IMR-90 (cell line): ENCODE results near the gene MSI2. TPM values are rescaled to one million over a fixed set of nuclear protein-coding genes. Genes with fewer than 3 reads are reported as not detected.

Experiments
- ATAC-seq: fragments of 200-7000 bp; cut with Tn5 transposase; 2 replicates; pipeline ENCODE4 v1.9.1; 2020; ENCODE audit warnings: low read depth, mild to moderate bottlenecking, moderate library complexity
- BruUV-seq: library from RNA; stranded (reverse); fragments of 400-500 nt; replicated peaks from 2 replicates; lab custom pipeline; 2021; lab: Mats Ljungman, UMichigan
- CTCF ChIA-PET: fragments of 300-600 bp; formaldehyde crosslinking; extraction: SDS; loops from one replicate; lab custom pipeline; 2021; ENCODE audit warnings: antibody characterized with exemption; lab: Yijun Ruan, JAX
- POLR2A ChIA-PET: fragments of 300-600 bp; sonication (Branson Sonifier 250); formaldehyde crosslinking; loops from one replicate; lab custom pipeline; 2022; ENCODE audit warnings: antibody characterized with exemption; ENCODE audit not compliant: unreplicated experiment; lab: Charles Lee
- DNase-seq: peaks from one replicate; pipeline ENCODE4 v3.0.0; 2013
- H2AFZ ChIP-seq: replicated peaks from 2 replicates; pipeline ENCODE3; 2013; ENCODE audit warnings: low read length, mild to moderate bottlenecking; ENCODE audit not compliant: poor library complexity
- H2AK5ac ChIP-seq: 2 replicates; pipeline ENCODE4 v1.6.1; 2013; ENCODE audit warnings: low read depth, low read length, inconsistent platforms
- H2AK9ac ChIP-seq: replicated peaks from 2 replicates; pipeline ENCODE3; 2013; ENCODE audit warnings: mild to moderate bottlenecking, low read depth, low read length, moderate library complexity; ENCODE audit not compliant: poor library complexity
- H2BK120ac ChIP-seq: 2 replicates; pipeline ENCODE4 v1.6.1; 2013; ENCODE audit warnings: low read depth, low read length, inconsistent platforms
- H2BK15ac ChIP-seq: 3 replicates; pipeline ENCODE4 v1.6.1; 2013; ENCODE audit warnings: low read depth, low read length, inconsistent platforms
- H2BK20ac ChIP-seq: 2 replicates; pipeline ENCODE4 v1.6.1; 2013; ENCODE audit warnings: low read depth, mild to moderate bottlenecking, inconsistent platforms, low read length, moderate library complexity
- H2BK5ac ChIP-seq: 2 replicates; pipeline ENCODE4 v1.6.1; 2013; ENCODE audit warnings: mild to moderate bottlenecking, low read depth, low read length, inconsistent platforms; ENCODE audit not compliant: poor library complexity, severe bottlenecking
- H3K14ac ChIP-seq: replicated peaks from 2 replicates; pipeline ENCODE4 v1.6.1; 2013; ENCODE audit warnings: low read depth, low read length, inconsistent platforms
- H3K18ac ChIP-seq: 2 replicates; pipeline ENCODE4 v1.6.1; 2013; ENCODE audit warnings: low read depth, low read length, control low read depth
- H3K23ac ChIP-seq: 2 replicates; pipeline ENCODE4 v1.6.1; 2013; ENCODE audit warnings: low read depth, low read length, inconsistent platforms
- H3K27ac ChIP-seq: 2 replicates; pipeline ENCODE4 v1.5.1; 2013; ENCODE audit warnings: mild to moderate bottlenecking, control low read depth, low read length; ENCODE audit not compliant: insufficient read depth
- H3K27me3 ChIP-seq: 2 replicates; pipeline ENCODE4 v1.6.1; 2013; ENCODE audit warnings: low read length; ENCODE audit not compliant: control insufficient read depth, insufficient read depth
- H3K36me3 ChIP-seq: 2 replicates; pipeline ENCODE4 v1.6.1; 2013; ENCODE audit warnings: low read length, mixed read lengths; ENCODE audit not compliant: control insufficient read depth, insufficient read depth
- H3K4ac ChIP-seq: 2 replicates; pipeline ENCODE4 v1.6.1; 2013; ENCODE audit warnings: low read depth, low read length, inconsistent platforms
- H3K4me1 ChIP-seq: 2 replicates; pipeline ENCODE4 v1.6.1; 2013; ENCODE audit warnings: low read length, mixed read lengths; ENCODE audit not compliant: control insufficient read depth, insufficient read depth
- H3K4me2 ChIP-seq: 2 replicates; pipeline ENCODE4 v1.6.1; 2013; ENCODE audit warnings: low read depth, mild to moderate bottlenecking, control low read depth, low read length, moderate library complexity
- H3K4me3 ChIP-seq: 2 replicates; pipeline ENCODE4 v1.5.1; 2013; ENCODE audit warnings: low read depth, mild to moderate bottlenecking, control low read depth, low read length, moderate library complexity; ENCODE audit not compliant: insufficient read depth
- H3K56ac ChIP-seq: 2 replicates; pipeline ENCODE4 v1.6.1; 2013; ENCODE audit warnings: low read length, inconsistent platforms; ENCODE audit not compliant: insufficient read depth; ENCODE audit errors: extremely low read depth
- H3K79me1 ChIP-seq, 2 experiments: 2 replicates each; pipeline ENCODE4 v1.6.1; 2013; ENCODE audit warnings: low read length in 2 of 2, inconsistent platforms in 1 of 2, low read depth in 1 of 2
- H3K9ac ChIP-seq: 2 replicates; pipeline ENCODE4 v1.6.1; 2013; ENCODE audit warnings: low read depth, low read length, control low read depth
- H3K9me1 ChIP-seq: 2 replicates; pipeline ENCODE4 v1.6.1; 2013; ENCODE audit warnings: low read length, inconsistent platforms; ENCODE audit not compliant: insufficient read depth
- H3K9me3 ChIP-seq: 2 replicates; pipeline ENCODE4 v1.6.1; 2013; ENCODE audit warnings: low read length; ENCODE audit not compliant: control insufficient read depth, insufficient read depth
- H4K20me1 ChIP-seq: 2 replicates; pipeline ENCODE4 v1.6.1; 2013; ENCODE audit warnings: low read length, inconsistent platforms; ENCODE audit not compliant: insufficient read depth
- H4K5ac ChIP-seq: 2 replicates; pipeline ENCODE4 v1.6.1; 2013; ENCODE audit warnings: mild to moderate bottlenecking, low read depth, low read length, control low read depth
- H4K8ac ChIP-seq, 2 experiments: 2 replicates each; pipeline ENCODE4 v1.6.1; 2013; ENCODE audit warnings: low read depth in 2 of 2, low read length in 2 of 2, control low read depth in 1 of 2, inconsistent platforms in 1 of 2
- H4K91ac ChIP-seq: 2 replicates; pipeline ENCODE4 v1.6.1; 2013; ENCODE audit warnings: low read depth, low read length, inconsistent platforms; ENCODE audit not compliant: insufficient read depth
- BHLHE40 ChIP-seq: fragments of 150-350 bp; IDR thresholded peaks from 2 replicates; pipeline ENCODE4 v1.6.1; 2016; ENCODE audit warnings: mild to moderate bottlenecking, low read depth, low read length
- CEBPB ChIP-seq: IDR thresholded peaks from 2 replicates; pipeline ENCODE4 v1.6.1; 2012; ENCODE audit warnings: low read depth, low read length, improper control_type of control experiment
- FOS ChIP-seq: fragments of 150-350 bp; IDR thresholded peaks from 2 replicates; pipeline ENCODE4 v1.6.1; 2016; ENCODE audit warnings: low read depth, low read length
- MAFK ChIP-seq: IDR thresholded peaks from 2 replicates; pipeline ENCODE4 v1.6.1; 2012; ENCODE audit warnings: low read depth, low read length, improper control_type of control experiment
- NFE2L2 ChIP-seq: fragments of 150-350 bp; IDR thresholded peaks from 2 replicates; pipeline ENCODE4 v1.6.1; 2016; ENCODE audit warnings: low read depth, mild to moderate bottlenecking, low read length
- RAD21 ChIP-seq: IDR thresholded peaks from 2 replicates; pipeline ENCODE4 v1.6.1; 2012; ENCODE audit warnings: low read length, improper control_type of control experiment
- RCOR1 ChIP-seq: IDR thresholded peaks from 2 replicates; pipeline ENCODE4 v1.6.1; 2012; ENCODE audit warnings: mild to moderate bottlenecking, low read length, improper control_type of control experiment; ENCODE audit not compliant: insufficient replicate concordance
- RFX5 ChIP-seq: IDR thresholded peaks from 2 replicates; pipeline ENCODE4 v1.8.0; 2012; ENCODE audit warnings: low read depth, mild to moderate bottlenecking, low read length, moderate library complexity
- SMC3 ChIP-seq: fragments of 150-350 bp; IDR thresholded peaks from 2 replicates; pipeline ENCODE4 v1.6.1; 2016; ENCODE audit warnings: low read depth, mild to moderate bottlenecking, antibody characterized with exemption, low read length, moderate library complexity
- WGBS, 2 experiments: methylation state at CpG; one replicate each; pipeline versions ENCODE4 v1.1.5 to v1.1.7; 2013; ENCODE audit warnings: missing lambda C conversion rate in 2 of 2; ENCODE audit not compliant: insufficient read length in 1 of 2; ENCODE audit errors: extremely low coverage in 2 of 2; 5-methylcytosine and 5-hydroxymethylcytosine counted together
- dilution Hi-C: fragments of 300-500 bp; cut with HindIII; formaldehyde crosslinking; loops from one replicate; pipeline ENCODE4 v1.14.3; 2018; ENCODE audit warnings: low sequenced_read_pairs; ENCODE audit not compliant: unreplicated experiment
- in situ Hi-C: fragments of 300-500 bp; cut with MboI; formaldehyde crosslinking; loops from 3 replicates; pipeline ENCODE4 v1.14.3; 2019; ENCODE audit warnings: low sequenced_read_pairs, inconsistent platforms, mixed read lengths
- intact Hi-C: fragments of 100-400 bp; cut with micrococcal nuclease; formaldehyde crosslinking; loops from 2 replicates; pipeline ENCODE4 v1.10.0; 2022
- polyA plus RNA-seq, 3 experiments: library from polyadenylated mRNA; depleted of rRNA; stranded (reverse); fragments of >200 nt; gene quantifications; 2 replicates each; pipeline ENCODE4 v1.2.3, GENCODE V29; 2012; ENCODE audit warnings: low replicate concordance in 1 of 3
- total RNA-seq: library from RNA; depleted of rRNA; stranded (reverse); fragments of >200 nt; gene quantifications from 2 replicates; pipeline ENCODE4 v1.2.3, GENCODE V29; 2012
- TF ChIP-seq, protein P1 (sequence below): conservative IDR thresholded peaks from 2 replicates; pipeline ENCODE4 v1.5.1; 2012; ENCODE audit warnings: mild to moderate bottlenecking, low read depth, low read length, improper control_type of control experiment
- TF ChIP-seq, protein P2 (sequence below): fragments of 150-350 bp; IDR thresholded peaks from 2 replicates; pipeline ENCODE4 v1.6.1; 2016; ENCODE audit warnings: low read depth, mild to moderate bottlenecking, low read length, moderate library complexity, borderline replicate concordance

Gene MSI2
- total and polyA plus RNA-seq, 2 of the 4 experiments (the other 2 are of a cell fraction) = 13.0 to 16.0 TPM

GRCh38 chr17:57723427-57724025, 467.2 kb downstream of the MSI2 start:
- Histone ChIP-seq H3K9me1 (no peaks in the 10 kb centered on the region), H2BK5ac (no peak overlapping the region), H3K4ac (no peak overlapping the region), H3K14ac (no peak overlapping the region), H3K79me1 (no peaks in the 10 kb centered on the region), H2BK20ac (no peak overlapping the region), H4K20me1 (no peaks in the 10 kb centered on the region), H2BK15ac (no peak overlapping the region), H3K23ac (no peak overlapping the region), H2BK120ac (no peak overlapping the region), H3K9ac (no peak overlapping the region), H3K18ac (no peak overlapping the region), H3K27me3 (peaks cover 27% of the 10 kb centered on the region), H3K36me3 (no peaks in the 10 kb centered on the region), H3K9me3 (no peaks in the 10 kb centered on the region), H4K8ac (no peak overlapping the region), H2AFZ (no peak overlapping the region), H3K27ac (no peak overlapping the region), H3K4me2 (no peak overlapping the region), H3K4me1 (no peaks in the 10 kb centered on the region), H3K4me3 (no peak overlapping the region), H4K5ac (no peak overlapping the region), H2AK5ac (no peak overlapping the region), H2AK9ac (no peak overlapping the region), H4K91ac (no peak overlapping the region), H3K56ac (no peak overlapping the region)
- no TSS peak for BruUV-seq
- TF ChIP-seq RAD21 = no peak
- TF ChIP-seq BHLHE40 = no peak
- TF ChIP-seq FOS = no peak
- no peak for TF ChIP-seq NFE2L2
- TF ChIP-seq RFX5 = no peak
- TF ChIP-seq RCOR1 = no peak
- no peak for TF ChIP-seq SMC3
- TF ChIP-seq, protein P1, sequence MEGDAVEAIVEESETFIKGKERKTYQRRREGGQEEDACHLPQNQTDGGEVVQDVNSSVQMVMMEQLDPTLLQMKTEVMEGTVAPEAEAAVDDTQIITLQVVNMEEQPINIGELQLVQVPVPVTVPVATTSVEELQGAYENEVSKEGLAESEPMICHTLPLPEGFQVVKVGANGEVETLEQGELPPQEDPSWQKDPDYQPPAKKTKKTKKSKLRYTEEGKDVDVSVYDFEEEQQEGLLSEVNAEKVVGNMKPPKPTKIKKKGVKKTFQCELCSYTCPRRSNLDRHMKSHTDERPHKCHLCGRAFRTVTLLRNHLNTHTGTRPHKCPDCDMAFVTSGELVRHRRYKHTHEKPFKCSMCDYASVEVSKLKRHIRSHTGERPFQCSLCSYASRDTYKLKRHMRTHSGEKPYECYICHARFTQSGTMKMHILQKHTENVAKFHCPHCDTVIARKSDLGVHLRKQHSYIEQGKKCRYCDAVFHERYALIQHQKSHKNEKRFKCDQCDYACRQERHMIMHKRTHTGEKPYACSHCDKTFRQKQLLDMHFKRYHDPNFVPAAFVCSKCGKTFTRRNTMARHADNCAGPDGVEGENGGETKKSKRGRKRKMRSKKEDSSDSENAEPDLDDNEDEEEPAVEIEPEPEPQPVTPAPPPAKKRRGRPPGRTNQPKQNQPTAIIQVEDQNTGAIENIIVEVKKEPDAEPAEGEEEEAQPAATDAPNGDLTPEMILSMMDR = no peak
- TF ChIP-seq MAFK = no peak
- TF ChIP-seq CEBPB = no peak
- TF ChIP-seq, protein P2, sequence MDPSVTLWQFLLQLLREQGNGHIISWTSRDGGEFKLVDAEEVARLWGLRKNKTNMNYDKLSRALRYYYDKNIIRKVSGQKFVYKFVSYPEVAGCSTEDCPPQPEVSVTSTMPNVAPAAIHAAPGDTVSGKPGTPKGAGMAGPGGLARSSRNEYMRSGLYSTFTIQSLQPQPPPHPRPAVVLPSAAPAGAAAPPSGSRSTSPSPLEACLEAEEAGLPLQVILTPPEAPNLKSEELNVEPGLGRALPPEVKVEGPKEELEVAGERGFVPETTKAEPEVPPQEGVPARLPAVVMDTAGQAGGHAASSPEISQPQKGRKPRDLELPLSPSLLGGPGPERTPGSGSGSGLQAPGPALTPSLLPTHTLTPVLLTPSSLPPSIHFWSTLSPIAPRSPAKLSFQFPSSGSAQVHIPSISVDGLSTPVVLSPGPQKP = no peak
- DNase-seq = no peak
- CTCF ChIA-PET = no interaction called here
- intact Hi-C loops (no loop called here), in situ Hi-C loops (no loop called here), dilution Hi-C loops (no loop called here)
- no peak for ATAC-seq
- POLR2A ChIA-PET = no interaction called here
- WGBS, 2 experiments = 64% methylated on average over 5 of the region's 13 CpGs; no CpG with 5 or more reads in 1 of the 2 experiments
